Ascending aorta (tissue), 2 donors: ENCODE measurements around the gene SLC35G3. TPM values are rescaled to one million over a fixed set of nuclear protein-coding genes. Genes with fewer than 3 reads are reported as not detected.

Experiments used
- DNase-seq, 2 donors: peaks; one replicate each; pipeline ENCODE4 v3.0.0-alpha.2; 2019; ENCODE audit warnings: low spot score in 2 of 2
- H3K27ac ChIP-seq, 2 donors: fragments of 200-600 bp; sonication (generic); one replicate each; pipeline ENCODE4 v1.5.1; 2016 to 2017; ENCODE audit warnings: mild to moderate bottlenecking in 1 of 2
- H3K27me3 ChIP-seq: fragments of 200-600 bp; sonication (generic); one replicate; pipeline ENCODE4 v1.5.1; 2017
- H3K36me3 ChIP-seq, 2 donors: fragments of 200-600 bp; sonication (generic); one replicate each; pipeline ENCODE4 v1.5.1; 2016
- H3K4me1 ChIP-seq, 2 donors: fragments of 200-600 bp; sonication (generic); one replicate each; pipeline ENCODE4 v1.5.1; 2016 to 2017; ENCODE audit warnings: mild to moderate bottlenecking in 1 of 2
- H3K4me3 ChIP-seq, 2 donors: fragments of 200-600 bp; sonication (generic); one replicate each; pipeline ENCODE4 v1.5.1; 2016 to 2017; ENCODE audit warnings: mild to moderate bottlenecking in 1 of 2
- H3K9me3 ChIP-seq, 2 donors: fragments of 200-600 bp; sonication (generic); one replicate each; pipeline ENCODE4 v1.5.1; 2016
- CTCF ChIP-seq, 3 experiments: fragments of 200-600 bp in 2 of 3; fragments of 450-650 bp in 1 of 3; sonication (generic) in 2 of 3; IDR thresholded peaks; one replicate each; pipeline ENCODE4 v1.5.1; 2016 to 2019; ENCODE audit warnings: antibody characterized with exemption in 3 of 3, mild to moderate bottlenecking in 1 of 3, moderate library complexity in 1 of 3
- intact Hi-C: fragments of 100-400 bp; cut with DNase I; formaldehyde crosslinking; loops from one replicate; pipeline ENCODE4 v1.15.1; 2023
- total RNA-seq: library from RNA; depleted of rRNA; stranded (reverse); fragments of >200 nt; gene quantifications from one replicate; pipeline ENCODE4 v1.1.0, GENCODE V29; 2016

SLC35G3 gene
- total RNA-seq, 1 donor from 2014 or later: not detected

GRCh38 chr17:35149941-35150340 is 44.3 kb downstream of the SLC35G3 start:
- Histone ChIP-seq H3K9me3 (no peaks in the 10 kb centered on the region), H3K4me1 (no peaks in the 10 kb centered on the region), H3K27me3 (no peaks in the 10 kb centered on the region), H3K36me3 (no peaks in the 10 kb centered on the region), H3K27ac (no peak overlapping the region), H3K4me3 (no peak overlapping the region)
- intact Hi-C loops: loop anchor here (10.0 kb wide), 1 partner anchor 65 kb away; no protein-coding TSS in a partner anchor
- TF ChIP-seq CTCF (IDR thresholded peaks at IDR 0.05): no peak
- DNase-seq: no peak

DNA sequence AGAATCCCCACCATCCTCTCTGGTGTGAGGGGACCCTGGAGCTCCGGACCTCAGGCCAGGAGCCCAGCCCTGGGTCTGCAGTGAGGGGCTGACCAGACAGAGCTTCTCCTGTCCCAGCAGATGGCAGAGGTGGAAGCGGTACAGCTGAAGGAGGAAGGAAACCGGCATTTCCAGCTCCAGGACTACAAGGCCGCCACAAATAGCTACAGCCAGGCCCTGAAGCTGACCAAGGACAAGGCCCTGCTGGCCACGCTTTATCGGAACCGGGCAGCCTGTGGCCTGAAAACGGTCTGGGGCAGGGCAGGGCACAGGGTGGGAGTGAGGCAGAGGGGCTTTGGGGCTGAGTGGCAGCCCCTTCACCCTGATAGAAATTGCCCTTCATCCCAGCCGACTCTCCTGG is 46.0 kb downstream of the SLC35G3 start:
- intact Hi-C loops: no loop called here
- no peak for TF ChIP-seq CTCF (IDR thresholded peaks at IDR 0.05)
- Histone ChIP-seq H3K27ac (no peak overlapping the region), H3K36me3 (no peaks in the 10 kb centered on the region), H3K27me3 (no peaks in the 10 kb centered on the region), H3K9me3 (no peaks in the 10 kb centered on the region), H3K4me1 (no peaks in the 10 kb centered on the region), H3K4me3 (no peak overlapping the region)
- no peak for DNase-seq

- intact Hi-C loops: no loop called here
- no peak for TF ChIP-seq CTCF (IDR thresholded peaks at IDR 0.05)
- no peaks in the 10 kb centered on the region for H3K9me3 ChIP-seq
Observed at GRCh38 chr17:35147375-35147905, 46.8 kb downstream of the SLC35G3 start, which contains the start of gene UNC45B. Gene UNC45B (plus strand): TSS chr17:35147817. CDS start chr17:35148264, 447 bp downstream.

DNA sequence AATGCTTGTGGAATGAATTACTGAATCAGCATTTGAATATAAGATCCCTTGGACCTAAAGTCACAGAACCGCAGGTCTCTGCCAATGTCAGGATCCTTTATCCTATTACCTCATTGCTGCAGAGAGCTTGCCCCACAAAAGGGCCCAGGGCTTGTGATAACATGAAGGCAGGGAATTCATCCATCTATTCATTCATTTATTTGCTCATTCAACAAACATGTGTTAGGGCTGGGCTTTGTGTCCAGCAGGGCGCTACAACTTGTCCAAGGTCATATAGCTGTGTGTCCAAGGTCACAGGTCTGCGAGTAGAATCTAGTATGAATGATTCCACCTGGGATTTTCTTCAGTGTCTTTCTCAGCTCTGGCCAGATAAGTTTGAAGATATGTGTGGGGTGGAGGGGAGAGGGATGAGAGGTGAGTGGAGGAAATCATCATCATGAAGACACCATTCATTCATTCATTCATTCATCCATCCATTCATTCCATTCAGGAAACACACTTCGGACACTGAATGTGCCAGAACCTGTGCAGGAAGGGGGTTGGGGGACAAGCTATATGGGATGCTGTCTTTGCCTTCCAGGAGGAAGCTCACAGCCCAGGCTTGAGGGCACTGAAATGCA is 47.9 kb downstream of the SLC35G3 start:
- Histone ChIP-seq H3K4me1 (peaks cover 0 to 6% of the 10 kb centered on the region in 2 donors), H3K27ac (no peak overlapping the region), H3K36me3 (no peaks in the 10 kb centered on the region), H3K4me3 (no peak overlapping the region), H3K27me3 (no peaks in the 10 kb centered on the region), H3K9me3 (no peaks in the 10 kb centered on the region)
- intact Hi-C loops: no loop called here
- DNase-seq: no peak
- no peak for TF ChIP-seq CTCF (IDR thresholded peaks at IDR 0.05)

More at GRCh38 chr17:35147375-35147905, 46.8 kb downstream of the SLC35G3 start, which contains the start of gene UNC45B:
- no peak within 1 kb of the TSS for H3K4me3 ChIP-seq
- H3K27me3 ChIP-seq: no peaks in the 10 kb centered on the region
- H3K36me3 ChIP-seq: no peaks in the 10 kb centered on the region
- no peak within 1 kb of the TSS for H3K27ac ChIP-seq
- H3K4me1 ChIP-seq: no peaks in the 10 kb centered on the region
- DNase-seq: no peak

- H3K4me1 ChIP-seq: peaks cover 8 to 10% of the 10 kb centered on the region in 2 donors
- no peak for DNase-seq
- no peak overlapping the region for H3K27ac ChIP-seq
- no peaks in the 10 kb centered on the region for H3K36me3 ChIP-seq
- no peak for TF ChIP-seq CTCF (IDR thresholded peaks at IDR 0.05)
- intact Hi-C loops: no loop called here
- H3K27me3 ChIP-seq: no peaks in the 10 kb centered on the region
- no peaks in the 10 kb centered on the region for H3K9me3 ChIP-seq
- no peak overlapping the region for H3K4me3 ChIP-seq
Observed at GRCh38 chr17:35144840-35145239, 49.4 kb downstream of the SLC35G3 start.

Other genes with a start within 250 kb of the SLC35G3 start
- gene CCT6B, start 232.9 kb downstream of the SLC35G3 start, total RNA-seq: not detected
- gene ZNF830, start 232.9 kb downstream of the SLC35G3 start, total RNA-seq: 1.9 TPM
- 24.5 TPM for gene LIG3, start 213.9 kb downstream of the SLC35G3 start, total RNA-seq
- gene RFFL, start 130.7 kb downstream of the SLC35G3 start, total RNA-seq: 20.0 TPM
- gene RAD51D, start 74.5 kb downstream of the SLC35G3 start, total RNA-seq: 3.7 TPM
- not detected for gene FNDC8, start 72.8 kb downstream of the SLC35G3 start, total RNA-seq
- gene NLE1, start 52.1 kb downstream of the SLC35G3 start, total RNA-seq: 3.8 TPM
- not detected for gene UNC45B, start 46.6 kb downstream of the SLC35G3 start, total RNA-seq
- gene SLFN5, start 48.7 kb upstream of the SLC35G3 start, total RNA-seq: 13.0 TPM
- 30.3 TPM for gene SLFN11, start 179.2 kb upstream of the SLC35G3 start, total RNA-seq
- gene SLFN12, start 238.1 kb upstream of the SLC35G3 start, total RNA-seq: 6.8 TPM